Keratinocyte (primary cell): ENCODE data around the gene LRBA. TPM values are rescaled to one million over a fixed set of nuclear protein-coding genes. Genes with fewer than 3 reads are reported as not detected.

Source experiments
- DNase-seq: peaks from one replicate; pipeline ENCODE4 v3.0.0-alpha.2; 2011; ENCODE audit warnings: low read depth, missing footprints, low spot score
- FAIRE-seq: peaks from 2 replicates; lab custom pipeline; 2011; peaks lifted over from hg19 to GRCh38; lab: Jason Lieb, UNC
- H2AFZ ChIP-seq: 2 replicates; pipeline ENCODE4 v1.6.0; 2012; ENCODE audit warnings: low read length, control low read depth, inconsistent platforms; ENCODE audit not compliant: control insufficient read depth
- H3K27ac ChIP-seq: 2 replicates; pipeline ENCODE4 v1.5.1; 2011; ENCODE audit warnings: low read length; ENCODE audit not compliant: control insufficient read depth, insufficient read depth
- H3K27me3 ChIP-seq: 3 replicates; pipeline ENCODE4 v1.6.0; 2011; ENCODE audit warnings: low read length; ENCODE audit not compliant: control insufficient read depth, insufficient read depth; ENCODE audit errors: extremely low read depth
- H3K36me3 ChIP-seq, 2 experiments: 2 replicates in 1 of 2; 3 replicates in 1 of 2; pipeline ENCODE4 v1.5.1; 2011; ENCODE audit warnings: low read length in 2 of 2, mild to moderate bottlenecking in 1 of 2; ENCODE audit not compliant: control insufficient read depth in 2 of 2, insufficient read depth in 2 of 2; ENCODE audit errors: extremely low read depth in 1 of 2
- H3K4me1 ChIP-seq: 3 replicates; pipeline ENCODE4 v1.5.1; 2011; ENCODE audit warnings: low read length; ENCODE audit not compliant: control insufficient read depth, insufficient read depth; ENCODE audit errors: extremely low read depth
- H3K4me2 ChIP-seq: 3 replicates; pipeline ENCODE4 v1.6.0; 2011; ENCODE audit warnings: low read depth, low read length; ENCODE audit not compliant: control insufficient read depth, insufficient read depth; ENCODE audit errors: extremely low read depth
- H3K4me3 ChIP-seq, 3 experiments: fragments of 200-600 bp in 1 of 3; sonication (generic) in 1 of 3; 2 replicates in 2 of 3; 3 replicates in 1 of 3; pipeline ENCODE4 v1.5.1; 2011 to 2016; ENCODE audit warnings: low read length in 3 of 3, mild to moderate bottlenecking in 3 of 3, control low read depth in 2 of 3, inconsistent platforms in 1 of 3, low read depth in 1 of 3, mixed read lengths in 1 of 3, mixed run types in 1 of 3, moderate library complexity in 1 of 3; ENCODE audit not compliant: control insufficient read depth in 2 of 3, insufficient read depth in 2 of 3; ENCODE audit errors: extremely low read depth in 1 of 3
- H3K79me2 ChIP-seq: 2 replicates; pipeline ENCODE4 v1.6.0; 2012; ENCODE audit warnings: low read length; ENCODE audit not compliant: control insufficient read depth, insufficient read depth
- H3K9ac ChIP-seq: 3 replicates; pipeline ENCODE4 v1.6.0; 2011; ENCODE audit warnings: low read length; ENCODE audit not compliant: control insufficient read depth, insufficient read depth; ENCODE audit errors: extremely low read depth
- H3K9me1 ChIP-seq: 3 replicates; pipeline ENCODE4 v1.6.0; 2011; ENCODE audit warnings: low read length; ENCODE audit not compliant: control insufficient read depth, insufficient read depth; ENCODE audit errors: extremely low read depth
- H3K9me3 ChIP-seq: 2 replicates; pipeline ENCODE4 v1.5.1; 2012; ENCODE audit warnings: low read depth, low read length; ENCODE audit not compliant: control insufficient read depth
- H4K20me1 ChIP-seq: 3 replicates; pipeline ENCODE4 v1.6.0; 2011; ENCODE audit warnings: low read length; ENCODE audit not compliant: control insufficient read depth, insufficient read depth; ENCODE audit errors: extremely low read depth
- CTCF ChIP-seq, 3 experiments: IDR thresholded peaks in 1 of 3; conservative IDR thresholded peaks in 1 of 3; optimal IDR thresholded peaks in 1 of 3; 2 replicates in 2 of 3; 3 replicates in 1 of 3; pipeline versions ENCODE3 to v1.5.1; 2011; ENCODE audit warnings: low read length in 3 of 3, mild to moderate bottlenecking in 3 of 3, moderate library complexity in 2 of 3, control low read depth in 1 of 3, inconsistent platforms in 1 of 3; ENCODE audit not compliant: insufficient read depth in 2 of 3; ENCODE audit errors: extremely low read depth in 1 of 3
- EZH2 ChIP-seq: IDR thresholded peaks from one replicate; pipeline ENCODE4 v1.6.1; 2012; ENCODE audit warnings: inconsistent platforms, mild to moderate bottlenecking, low read length, moderate library complexity
- dilution Hi-C: fragments of 300-500 bp; cut with MboI; formaldehyde crosslinking; loops from one replicate; pipeline ENCODE4 v1.7.0; 2020; ENCODE audit warnings: low sequenced_read_pairs; ENCODE audit not compliant: extremely low pct_ligation_motif_present
- polyA plus RNA-seq, 5 experiments: library from polyadenylated mRNA; depleted of rRNA in 3 of 5; stranded (reverse) in 3 of 5; stranded (forward) in 1 of 5; unstranded in 1 of 5; fragments of >200 nt; gene quantifications; 1 replicate in 1 of 5; 2 replicates in 3 of 5; 3 replicates in 1 of 5; pipeline versions ENCODE4 v1.2.1 to v1.2.3, GENCODE V29; 2011 to 2012; ENCODE audit warnings: missing spikeins in 2 of 5, low read depth in 1 of 5, low replicate concordance in 1 of 5

The LRBA gene
- polyA plus RNA-seq, 1 donor (not counting 4 experiments of a cell fraction or from before 2014, with no cell fraction given) = 35.6 TPM

GRCh38 chr4:150315175-150315574 is 699.9 kb downstream of the LRBA start:
- Histone ChIP-seq H3K27me3 (no peaks in the 10 kb centered on the region), H3K27ac (no peak overlapping the region), H2AFZ (no peak overlapping the region), H3K9ac (no peak overlapping the region), H3K9me3 (no peaks in the 10 kb centered on the region), H4K20me1 (no peaks in the 10 kb centered on the region), H3K4me2 (no peak overlapping the region), H3K79me2 (no peaks in the 10 kb centered on the region), H3K36me3 (no peaks in the 10 kb centered on the region), H3K4me1 (peaks cover 6% of the 10 kb centered on the region), H3K4me3 (no peak overlapping the region), H3K9me1 (no peaks in the 10 kb centered on the region)
- FAIRE-seq (no peak), DNase-seq (no peak)
- dilution Hi-C loops = no loop called here
- no peak for TF ChIP-seq EZH2
- no peak for TF ChIP-seq CTCF (optimal IDR thresholded peaks at IDR 0.05 in 1 of 3, IDR thresholded peaks at IDR 0.05 in 1 of 3, conservative IDR thresholded peaks at IDR 0.05 in 1 of 3; ENCODE audit: extremely low read depth in 1 of 3, insufficient read depth in 2 of 3, low read length in 3 of 3)

- dilution Hi-C loops = no loop called here
- no peak for FAIRE-seq
- H3K9me1 ChIP-seq = no peaks in the 10 kb centered on the region
Observed at GRCh38 chr4:150314031-150314430, 701.1 kb downstream of the LRBA start.

More at GRCh38 chr4:150314031-150314430, 701.1 kb downstream of the LRBA start:
- H3K4me3 ChIP-seq = no peak overlapping the region
- peaks cover 8% of the 10 kb centered on the region for H3K4me1 ChIP-seq
- no peak overlapping the region for H3K4me2 ChIP-seq
- H3K9ac ChIP-seq = no peak overlapping the region
- no peak overlapping the region for H3K27ac ChIP-seq
- no peaks in the 10 kb centered on the region for H4K20me1 ChIP-seq
- H2AFZ ChIP-seq = no peak overlapping the region
- no peak for DNase-seq
- TF ChIP-seq CTCF (optimal IDR thresholded peaks at IDR 0.05 in 1 of 3, IDR thresholded peaks at IDR 0.05 in 1 of 3, conservative IDR thresholded peaks at IDR 0.05 in 1 of 3; ENCODE audit: extremely low read depth in 1 of 3, insufficient read depth in 2 of 3, low read length in 3 of 3) (no peak), EZH2 (no peak)
- no peaks in the 10 kb centered on the region for H3K79me2 ChIP-seq
- H3K27me3 ChIP-seq = no peaks in the 10 kb centered on the region
- H3K9me3 ChIP-seq = no peaks in the 10 kb centered on the region
- no peaks in the 10 kb centered on the region for H3K36me3 ChIP-seq
